Choroid plexus epithelial cell (primary cell): ENCODE data around the gene YY1AP1.
A peak's percentile ranks its signal among the peaks of the same experiment; 100 is the strongest.
"Not testable (repeated sequence)": the region's sequence is repeated elsewhere in the genome, so short reads cannot be mapped to it uniquely, and the experiment has no call there.

ENCODE experiments used
- DNase-seq: peaks from one replicate; pipeline ENCODE4 v3.0.0-alpha.2; 2010; ENCODE audit warnings: low read depth
- H3K4me3 ChIP-seq: 2 replicates; pipeline ENCODE4 v1.5.1; 2011; ENCODE audit warnings: low read depth, mild to moderate bottlenecking, control low read depth, low read length, moderate library complexity
- TF ChIP-seq, protein P1 (sequence below): conservative IDR thresholded peaks from 2 replicates; pipeline ENCODE4 v1.5.1; 2011; ENCODE audit warnings: low read depth, mild to moderate bottlenecking, control low read depth, inconsistent platforms, low read length, moderate library complexity

The YY1AP1 gene

GRCh38 chr1:155698382-155699038 is 9.9 kb upstream of the YY1AP1 start:
- DNase-seq = peak; percentile 40
- H3K4me3 ChIP-seq = no peak overlapping the region
- TF ChIP-seq, protein P1, sequence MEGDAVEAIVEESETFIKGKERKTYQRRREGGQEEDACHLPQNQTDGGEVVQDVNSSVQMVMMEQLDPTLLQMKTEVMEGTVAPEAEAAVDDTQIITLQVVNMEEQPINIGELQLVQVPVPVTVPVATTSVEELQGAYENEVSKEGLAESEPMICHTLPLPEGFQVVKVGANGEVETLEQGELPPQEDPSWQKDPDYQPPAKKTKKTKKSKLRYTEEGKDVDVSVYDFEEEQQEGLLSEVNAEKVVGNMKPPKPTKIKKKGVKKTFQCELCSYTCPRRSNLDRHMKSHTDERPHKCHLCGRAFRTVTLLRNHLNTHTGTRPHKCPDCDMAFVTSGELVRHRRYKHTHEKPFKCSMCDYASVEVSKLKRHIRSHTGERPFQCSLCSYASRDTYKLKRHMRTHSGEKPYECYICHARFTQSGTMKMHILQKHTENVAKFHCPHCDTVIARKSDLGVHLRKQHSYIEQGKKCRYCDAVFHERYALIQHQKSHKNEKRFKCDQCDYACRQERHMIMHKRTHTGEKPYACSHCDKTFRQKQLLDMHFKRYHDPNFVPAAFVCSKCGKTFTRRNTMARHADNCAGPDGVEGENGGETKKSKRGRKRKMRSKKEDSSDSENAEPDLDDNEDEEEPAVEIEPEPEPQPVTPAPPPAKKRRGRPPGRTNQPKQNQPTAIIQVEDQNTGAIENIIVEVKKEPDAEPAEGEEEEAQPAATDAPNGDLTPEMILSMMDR = no peak

DNA sequence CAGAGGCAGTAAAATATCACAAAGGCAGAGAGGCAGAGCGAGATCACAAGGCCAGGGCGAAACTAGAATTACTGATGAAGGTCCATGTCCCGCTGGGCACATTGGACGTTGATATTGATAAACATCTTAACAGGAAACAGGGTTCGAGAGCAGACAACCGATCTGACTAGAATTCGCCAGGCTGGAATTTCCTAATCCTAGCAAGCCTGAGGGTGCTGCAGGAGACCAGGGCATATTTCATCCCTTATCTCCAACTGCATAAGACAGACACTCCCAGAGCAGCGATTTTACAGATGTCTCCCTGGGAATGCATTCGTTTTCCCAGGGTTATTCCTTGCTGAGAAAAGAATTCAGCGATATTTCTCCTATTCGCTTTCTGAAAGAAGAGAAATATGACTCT is 9.0 kb upstream of the YY1AP1 start:
- H3K4me3 ChIP-seq, DNase-seq: not testable (repeated sequence)

DNA sequence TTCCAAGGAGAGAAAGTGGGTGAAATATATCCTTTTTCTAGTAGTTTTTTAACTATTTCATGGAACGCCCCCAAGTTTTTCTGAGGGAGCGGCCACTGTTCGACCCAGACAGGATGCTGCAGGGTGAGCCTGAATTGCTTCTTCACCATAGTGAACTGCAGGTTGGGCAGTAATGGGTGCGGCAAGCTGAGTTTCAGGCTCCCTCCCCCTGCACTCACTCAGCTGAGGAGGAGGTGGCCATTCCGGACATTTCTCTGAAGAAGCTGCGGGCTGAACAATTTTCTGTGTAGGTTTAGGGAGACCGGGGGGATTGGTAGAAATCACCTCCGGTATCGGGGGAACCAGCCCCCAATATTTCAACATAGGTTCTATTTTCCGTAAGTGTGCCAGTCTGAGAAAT is 8.5 kb upstream of the YY1AP1 start:
- H3K4me3 ChIP-seq = no peak overlapping the region
- DNase-seq = no peak
- TF ChIP-seq, protein P1 = no peak

- TF ChIP-seq, protein P1 = no peak
- no peak overlapping the region for H3K4me3 ChIP-seq
Measured at GRCh38 chr1:155696524-155696923, 8.0 kb upstream of the YY1AP1 start.

GRCh38 chr1:155695608-155696007 is 7.0 kb upstream of the YY1AP1 start:
- TF ChIP-seq, protein P1 = no peak
- no peak for DNase-seq
- no peak overlapping the region for H3K4me3 ChIP-seq

More at GRCh38 chr1:155696524-155696923, 8.0 kb upstream of the YY1AP1 start:
- DNase-seq = no peak

DNA sequence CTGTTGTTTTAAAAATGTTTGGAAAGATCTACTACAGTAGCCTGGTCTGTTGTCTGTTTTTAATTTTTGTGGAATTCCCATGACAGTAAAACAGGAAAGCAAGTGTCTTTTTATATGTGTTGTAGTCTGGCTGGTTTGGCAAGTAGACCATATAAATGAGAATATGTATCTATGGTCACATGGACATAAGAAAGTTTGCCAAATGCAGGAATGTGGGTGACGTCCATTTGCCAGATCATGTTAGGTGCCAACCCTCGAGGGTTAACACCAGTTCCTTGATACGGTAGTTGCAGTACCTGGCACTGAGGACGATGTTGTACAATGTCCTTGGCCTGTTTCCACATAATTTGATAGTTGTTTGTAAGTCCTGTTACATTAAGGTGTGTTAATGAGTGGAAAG is 6.5 kb upstream of the YY1AP1 start:
- H3K4me3 ChIP-seq = no peak overlapping the region
- TF ChIP-seq, protein P1 = no peak
- no peak for DNase-seq

- TF ChIP-seq, protein P1 = no peak
- no peak overlapping the region for H3K4me3 ChIP-seq
- no peak for DNase-seq
Measured at GRCh38 chr1:155694167-155694566, 5.6 kb upstream of the YY1AP1 start.
